8988T (cell line): ENCODE results near the gene SNN.
A peak's percentile ranks its signal among the peaks of the same experiment; 100 is the strongest.

Source experiments
- DNase-seq: peaks from one replicate; pipeline ENCODE4 v3.0.0; 2011

SNN gene

GRCh38 chr16:11667824-11668622, at the start of gene SNN:
SNN (plus strand) TSS chr16:11668455; CDS start chr16:11676060, 7,605 bp downstream.
- peak; percentile 93 for DNase-seq

GRCh38 chr16:11619327-11619851, 48.9 kb upstream of the SNN start:
- no peak for DNase-seq

GRCh38 chr16:11620243-11621003, 47.8 kb upstream of the SNN start:
- no peak for DNase-seq

- no peak for DNase-seq
Observed at GRCh38 chr16:11621539-11621919, 46.7 kb upstream of the SNN start.

GRCh38 chr16:11621920-11622651, 46.2 kb upstream of the SNN start:
- no peak for DNase-seq

DNA sequence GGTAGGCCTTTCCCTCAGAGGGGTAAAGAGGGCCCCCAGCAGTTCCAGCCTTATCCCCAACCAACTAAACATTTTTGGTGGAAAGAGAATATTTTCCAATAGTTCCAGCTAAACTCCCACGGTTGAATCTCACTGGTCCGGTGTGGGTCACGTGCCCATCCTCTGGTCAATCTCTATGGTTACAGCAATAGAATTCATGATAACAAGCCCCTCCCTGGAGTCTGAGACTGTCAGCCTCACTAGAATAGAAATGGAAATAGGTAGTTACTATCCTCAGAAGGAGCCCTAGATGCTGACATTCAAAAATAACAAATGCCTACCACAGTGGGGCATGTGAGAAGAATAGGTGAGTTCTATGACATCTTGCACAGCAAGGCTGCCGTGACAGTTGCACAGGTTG, 44.0 kb upstream of the SNN start:
- no peak for DNase-seq

DNA sequence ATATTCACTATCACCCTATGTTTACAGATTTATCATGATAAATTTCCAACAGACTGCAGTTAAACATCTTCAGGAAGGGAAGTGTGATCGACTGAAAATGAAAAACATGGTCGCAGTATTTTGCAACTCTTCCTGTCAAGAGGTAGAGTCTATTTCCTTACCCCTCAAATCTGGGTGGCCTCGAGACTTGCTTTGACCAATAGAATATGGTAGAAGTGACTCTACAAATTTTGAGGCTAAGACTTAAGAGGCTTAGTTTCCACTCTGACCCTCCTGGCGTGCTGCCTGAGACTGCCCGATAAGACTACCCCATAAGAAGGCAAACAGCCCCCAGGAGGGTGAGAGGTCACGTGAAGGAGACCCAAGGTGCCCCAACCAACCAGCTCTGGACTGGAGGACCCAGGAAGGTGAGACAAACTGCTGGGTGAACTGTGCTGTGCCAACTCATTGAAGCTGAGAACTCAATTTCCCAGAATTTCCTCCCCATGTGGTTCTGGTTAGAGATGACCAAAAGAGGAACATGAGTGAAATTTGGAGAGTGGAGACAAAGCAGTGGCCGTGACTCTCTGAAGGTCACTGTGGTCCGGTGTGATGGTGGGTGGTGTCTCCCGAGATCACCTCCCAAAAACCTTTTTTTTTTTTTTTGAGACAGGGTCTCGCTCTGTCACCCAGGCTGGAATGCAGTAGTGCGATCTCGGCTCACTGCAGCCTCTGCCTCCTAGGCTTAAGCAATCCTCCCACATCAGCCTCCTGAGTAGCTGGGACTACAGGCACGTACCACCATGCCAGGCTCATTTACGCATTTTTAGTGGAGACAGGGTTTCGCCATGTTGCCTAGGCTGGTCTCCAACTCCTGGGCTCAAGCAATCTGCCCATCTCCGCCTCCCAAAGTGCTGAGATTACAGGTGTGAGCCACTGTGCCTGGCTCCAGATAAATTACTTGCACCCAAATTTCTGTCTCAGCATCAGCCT, 43.3 kb upstream of the SNN start:
- no peak for DNase-seq

- DNase-seq: no peak
Observed at GRCh38 chr16:11625769-11626168, 42.5 kb upstream of the SNN start.

DNA sequence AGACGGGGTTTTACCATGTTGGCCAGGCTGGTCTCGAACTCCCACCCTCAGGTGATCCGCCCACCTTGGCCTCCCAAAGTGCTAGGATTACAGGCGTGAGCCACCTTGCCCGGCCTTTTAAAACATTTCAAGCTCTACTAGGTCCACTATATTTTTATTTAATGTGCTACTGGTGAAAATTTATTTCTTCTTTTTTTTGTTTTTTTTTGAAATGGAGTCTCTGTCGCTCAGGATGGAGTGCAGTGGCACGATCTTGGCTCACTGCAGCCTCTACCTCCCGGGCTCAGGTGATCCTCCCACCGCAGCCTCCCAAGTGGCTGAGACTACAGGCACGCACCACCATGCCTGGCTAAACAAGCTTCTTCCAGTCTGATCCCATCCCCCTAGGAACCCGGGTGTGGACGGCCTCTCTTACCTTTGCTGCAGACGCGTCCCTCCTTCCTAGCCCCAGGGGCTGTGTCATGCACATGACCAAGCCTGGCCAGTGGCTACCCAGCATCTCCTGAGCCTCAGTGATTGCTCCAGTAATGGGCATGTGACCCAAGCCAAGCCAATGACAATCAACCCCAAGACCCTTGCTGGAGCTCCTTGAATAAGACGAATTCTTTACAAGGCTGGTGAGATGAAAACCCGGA, 41.5 kb upstream of the SNN start:
- no peak for DNase-seq

- DNase-seq: no peak
Observed at GRCh38 chr16:11627292-11627663, 41.0 kb upstream of the SNN start.

DNA sequence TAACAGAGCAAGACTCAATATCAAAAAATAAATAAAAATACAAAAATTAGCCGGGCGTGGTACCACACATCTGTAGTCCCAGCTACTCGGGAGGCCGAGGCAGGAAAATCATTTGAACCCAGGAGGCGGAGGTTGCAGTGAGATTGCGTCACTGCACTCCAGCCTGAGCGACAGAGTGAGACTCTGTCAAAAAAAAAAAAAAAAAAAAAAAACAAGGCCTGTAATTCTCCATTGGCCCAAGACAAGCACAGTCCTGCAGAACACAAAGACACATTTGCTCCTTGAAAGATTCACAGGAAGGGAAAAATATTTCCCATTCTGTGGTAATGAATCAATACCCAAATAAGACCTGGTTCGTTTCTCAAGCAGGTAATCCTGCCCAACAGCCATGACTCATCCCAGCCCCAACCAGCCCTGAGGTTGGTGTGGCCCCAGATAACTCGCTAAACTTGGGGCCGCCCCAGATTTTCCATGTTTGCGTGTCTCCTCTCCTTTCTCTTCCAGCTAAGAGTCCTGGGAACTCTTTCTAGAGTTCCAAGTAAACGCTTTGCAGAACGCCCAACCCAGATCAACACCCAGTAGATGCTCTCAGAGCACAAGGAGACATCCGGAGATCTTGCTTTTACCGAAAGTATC, 40.3 kb upstream of the SNN start:
- no peak for DNase-seq

DNA sequence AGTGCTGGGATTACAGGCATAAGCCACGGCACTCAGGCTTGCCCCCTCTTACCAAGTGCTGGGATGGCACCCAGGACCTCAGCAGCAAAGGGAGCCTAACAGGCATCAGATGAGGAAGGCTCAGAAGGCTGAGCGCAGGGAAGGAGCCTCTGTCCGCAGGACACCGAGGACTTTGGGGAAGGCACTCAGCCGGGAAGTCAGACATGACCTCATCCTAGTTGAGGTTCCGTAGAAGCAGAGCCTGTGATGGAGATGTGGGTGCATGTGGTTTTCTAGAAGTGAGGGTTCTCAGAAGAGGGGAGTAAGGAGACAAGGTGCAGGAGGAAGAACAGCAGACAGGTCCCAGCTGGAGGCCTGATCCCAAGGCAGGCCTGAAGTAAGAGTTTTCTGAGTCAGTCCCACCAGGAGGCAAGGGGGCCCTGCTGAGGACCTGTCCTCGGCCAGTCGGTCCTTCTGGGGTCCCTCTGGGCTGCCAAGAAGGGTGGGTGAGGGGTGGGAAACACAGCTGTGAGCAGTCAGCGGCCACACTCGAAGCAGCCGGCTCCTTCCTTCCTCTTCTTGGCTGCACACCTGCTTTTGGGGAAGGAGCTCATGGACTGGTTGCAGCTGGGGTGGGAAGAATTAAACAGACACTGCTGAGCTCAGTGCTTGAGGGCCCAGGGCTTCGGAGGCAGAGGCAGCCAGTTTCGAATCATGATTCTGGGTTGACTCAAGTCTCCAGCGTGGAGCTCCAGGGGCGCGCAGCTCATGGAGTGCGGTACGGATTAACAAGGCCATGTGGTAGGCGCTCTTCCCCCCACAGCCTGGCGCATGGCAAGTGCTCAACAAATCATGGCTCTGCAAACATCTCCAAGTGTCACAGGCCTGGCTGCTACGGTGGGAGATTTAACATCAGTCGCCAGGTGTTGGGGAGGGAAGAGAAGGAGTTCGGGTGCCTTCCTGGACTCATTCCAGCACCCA, 38.9 kb upstream of the SNN start:
- no peak for DNase-seq

DNA sequence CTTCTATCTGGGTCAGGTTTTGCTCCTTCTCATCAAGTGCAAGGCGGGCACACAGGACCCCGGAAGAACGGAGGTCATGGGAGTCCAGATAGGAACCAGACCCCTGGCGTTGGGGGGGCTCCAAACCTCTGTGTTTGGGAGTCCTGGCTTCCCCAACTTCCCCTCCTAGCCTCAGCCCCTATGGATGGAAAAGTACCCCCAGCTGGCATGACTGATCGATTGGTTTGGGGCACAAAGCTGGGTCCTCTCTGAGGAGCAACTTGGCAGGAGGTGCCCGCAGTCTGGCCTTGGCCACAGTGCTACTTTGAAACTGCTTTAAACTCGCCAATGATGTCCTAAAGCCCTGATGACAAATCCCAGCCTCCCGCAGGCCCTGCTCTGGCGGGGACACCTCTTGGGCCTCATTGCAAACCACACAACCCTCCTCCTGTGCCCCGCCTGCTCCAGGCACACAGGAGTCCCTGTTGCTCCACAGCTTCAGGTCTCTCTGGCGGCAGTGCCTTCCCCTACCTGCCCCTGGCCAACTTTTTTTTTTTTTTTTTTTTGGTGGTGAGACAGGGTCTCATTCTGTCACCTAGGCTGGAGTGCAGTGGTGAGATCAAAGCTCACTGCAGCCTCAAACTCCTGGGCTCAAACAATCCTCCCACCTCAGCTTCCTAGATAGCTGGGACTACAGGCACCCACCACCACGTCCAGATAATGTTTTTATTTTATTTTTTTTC, 38.0 kb upstream of the SNN start:
- no peak for DNase-seq

- no peak for DNase-seq
Observed at GRCh38 chr16:11630768-11631056, 37.5 kb upstream of the SNN start.

- no peak for DNase-seq
Observed at GRCh38 chr16:11631214-11631613, 37.0 kb upstream of the SNN start.

- DNase-seq: no peak
Observed at GRCh38 chr16:11632455-11632939, 35.8 kb upstream of the SNN start.

- DNase-seq: no peak
Observed at GRCh38 chr16:11633113-11633512, 35.1 kb upstream of the SNN start.

GRCh38 chr16:11634312-11634711, 33.9 kb upstream of the SNN start:
- no peak for DNase-seq

- DNase-seq: no peak
Observed at GRCh38 chr16:11635113-11635652, 33.1 kb upstream of the SNN start.
